Cerebellar nuclear complex (tissue), 1 donor: Measurements from ENCODE around the gene TBC1D5.

Experiments used
- DNase-seq, 2 experiments: peaks; one replicate each; lab custom pipeline; 2025; lab: John Stamatoyannopoulos, UW

TBC1D5 gene

GRCh38 chr3:17162116-17162515 is 580.3 kb downstream of the TBC1D5 start:
- DNase-seq: peak in 1 of 2 experiments; percentile 6

DNA sequence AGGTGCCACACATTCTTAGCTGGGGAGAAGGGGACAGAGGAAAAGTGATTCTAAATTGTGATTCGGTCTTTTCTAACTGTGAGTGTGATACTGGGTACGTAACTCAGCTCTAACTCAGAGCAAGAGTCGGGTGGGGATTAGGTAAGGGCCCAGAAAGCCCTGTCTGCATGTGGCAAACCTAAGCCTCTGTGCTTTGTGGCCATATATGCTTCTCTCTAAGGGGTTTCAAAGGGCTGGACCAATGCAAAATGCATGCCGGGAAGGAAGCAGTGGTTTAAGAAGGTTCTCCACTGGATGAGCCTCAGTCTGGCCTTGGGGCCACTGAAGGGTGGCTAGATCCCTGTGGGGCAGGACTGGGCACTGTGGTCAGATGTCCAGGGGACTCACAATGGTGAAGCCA is 581.8 kb downstream of the TBC1D5 start:
- no peak for DNase-seq

DNA sequence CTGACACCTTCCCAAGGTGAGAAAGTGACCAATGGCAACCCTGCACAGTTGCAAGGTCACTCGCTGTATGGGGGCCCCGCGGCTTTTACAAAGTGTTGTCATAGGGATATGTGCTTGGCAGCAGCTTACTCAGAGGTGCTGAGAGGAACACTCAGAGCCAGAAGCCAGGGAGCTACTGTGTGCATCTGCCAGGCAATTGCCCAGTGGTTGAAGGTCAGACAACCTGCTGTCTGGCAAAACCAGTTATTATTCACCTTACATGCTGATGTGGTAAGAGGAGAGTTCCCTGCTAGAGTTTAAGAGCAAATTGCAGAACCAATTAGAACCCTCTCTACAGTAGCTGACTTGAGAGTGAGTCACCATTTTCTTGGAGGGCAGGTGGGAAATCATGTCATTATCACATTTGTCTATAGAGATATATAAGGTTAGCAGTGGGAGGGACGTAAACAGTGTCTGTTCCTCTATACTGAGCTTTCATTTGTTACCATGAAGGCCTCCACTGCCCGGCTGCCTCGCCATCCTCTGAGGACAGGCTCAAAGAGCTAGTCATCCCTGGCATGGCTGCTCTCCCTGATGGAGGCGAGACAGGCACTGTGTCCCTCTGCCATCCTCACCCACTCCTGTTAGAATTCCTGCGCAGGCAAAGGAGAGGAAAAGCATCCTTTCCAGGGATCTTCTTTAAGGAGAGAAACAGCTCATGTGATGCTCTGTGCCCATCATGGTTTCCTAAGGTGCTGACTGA is 583.3 kb downstream of the TBC1D5 start:
- no peak for DNase-seq

DNA sequence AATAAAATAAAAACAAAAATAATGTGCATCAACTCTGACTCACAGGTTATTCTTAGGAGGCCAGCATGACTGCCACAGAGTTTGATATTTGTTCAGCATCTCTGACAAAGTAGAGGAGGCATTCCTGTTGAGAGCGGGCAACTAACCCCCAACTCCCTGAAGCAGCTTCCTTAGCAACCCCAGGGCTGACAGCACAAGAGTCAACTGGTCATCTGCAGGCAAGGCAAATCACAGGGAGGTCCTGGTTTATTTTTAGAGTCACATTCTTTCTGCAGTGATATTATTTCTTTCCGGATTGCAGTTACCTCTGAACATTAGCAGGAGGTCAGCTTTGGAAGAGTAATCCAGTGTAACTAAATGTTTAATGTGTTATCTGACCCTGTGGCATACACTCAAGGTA is 584.7 kb downstream of the TBC1D5 start:
- DNase-seq: no peak

- no peak for DNase-seq
These were observed 585.6 kb downstream of the TBC1D5 start for GRCh38 chr3:17156864-17157263.

GRCh38 chr3:17155951-17156350 is 586.5 kb downstream of the TBC1D5 start:
- DNase-seq: no peak

GRCh38 chr3:17154941-17155340 is 587.5 kb downstream of the TBC1D5 start:
- no peak for DNase-seq

DNA sequence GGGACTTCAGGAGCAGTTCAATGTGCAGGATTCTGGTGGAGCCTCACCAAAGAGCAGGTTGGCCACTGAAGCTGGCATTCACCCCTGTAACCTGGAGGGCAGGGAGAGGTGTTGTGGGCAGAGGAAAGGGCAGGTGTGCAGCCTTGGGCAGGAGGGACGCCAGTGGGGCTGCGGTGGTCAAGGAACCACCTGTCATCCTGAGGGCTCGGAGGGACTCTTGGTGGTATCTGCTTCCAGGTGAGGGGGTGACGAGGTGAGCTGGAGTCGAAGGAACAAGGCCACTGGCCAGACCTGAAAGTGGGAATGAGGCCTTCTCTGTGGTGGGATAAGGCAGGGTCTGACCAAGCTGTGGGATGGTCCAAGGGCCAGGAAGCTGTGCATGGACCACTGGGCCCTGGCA is 588.2 kb downstream of the TBC1D5 start:
- no peak for DNase-seq

- DNase-seq: no peak
These were observed 589.2 kb downstream of the TBC1D5 start for GRCh38 chr3:17153209-17153608.

DNA sequence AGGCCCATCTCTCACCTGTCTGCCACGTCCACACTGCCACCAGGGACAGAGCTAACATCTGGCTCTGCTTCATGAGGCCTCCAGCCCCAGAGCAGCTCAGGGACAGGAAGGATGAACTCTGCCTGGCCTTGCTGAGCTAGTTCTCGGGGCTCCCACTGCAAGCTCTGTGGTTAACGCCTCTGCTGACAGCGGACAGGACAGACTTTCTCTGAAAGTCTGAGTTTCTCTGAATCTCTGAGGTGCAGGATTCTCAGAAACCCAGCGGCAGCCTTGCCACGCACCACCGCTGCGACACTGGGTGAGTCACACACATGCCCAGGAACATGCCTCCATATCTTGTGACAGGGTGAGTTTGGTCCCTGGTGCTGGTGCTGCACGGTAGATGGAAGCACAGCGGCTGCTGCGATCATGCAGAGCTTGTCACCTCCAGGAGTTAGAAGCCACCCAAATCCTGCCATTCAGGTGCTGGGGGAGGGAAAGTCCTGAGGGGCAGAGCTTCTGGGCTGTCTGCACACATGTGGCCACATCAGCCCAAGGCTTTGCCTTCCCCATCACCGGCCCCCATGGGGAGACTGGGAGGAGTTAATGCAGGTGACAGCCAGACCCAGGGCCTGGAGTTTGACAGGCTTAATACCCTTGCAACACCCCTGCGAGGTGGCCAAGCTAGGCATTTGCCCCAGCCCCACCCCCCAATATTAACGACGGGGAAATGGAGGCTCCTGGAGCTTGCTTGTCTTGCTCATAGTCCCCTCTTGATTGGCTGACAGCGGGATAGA is 590.6 kb downstream of the TBC1D5 start:
- no peak for DNase-seq

DNA sequence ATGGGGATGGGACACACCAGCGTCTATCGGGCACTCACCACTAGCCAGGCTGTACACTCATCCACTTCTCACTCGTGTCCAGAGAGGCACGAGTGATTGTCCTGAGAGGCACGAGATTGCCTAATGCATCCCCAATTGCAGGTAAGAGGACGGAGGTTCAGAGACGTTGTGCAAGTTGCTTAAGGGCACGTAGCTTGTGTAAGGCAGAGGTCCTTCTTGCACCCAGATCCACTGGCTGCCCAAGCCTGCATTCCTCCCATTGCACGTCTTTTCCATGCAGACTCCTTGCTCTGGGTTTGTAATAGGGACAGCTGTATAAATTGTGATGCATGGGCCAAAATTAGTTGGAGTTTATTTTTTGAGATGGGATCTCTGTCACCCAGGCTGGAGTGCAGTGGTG is 593.4 kb downstream of the TBC1D5 start:
- DNase-seq: no peak

- DNase-seq: no peak
These were observed 597.8 kb downstream of the TBC1D5 start for GRCh38 chr3:17144665-17144993.

GRCh38 chr3:17143893-17144664 is 598.4 kb downstream of the TBC1D5 start:
- DNase-seq: no peak

GRCh38 chr3:17142516-17142915 is 599.9 kb downstream of the TBC1D5 start:
- DNase-seq: no peak

GRCh38 chr3:17141699-17142098 is 600.7 kb downstream of the TBC1D5 start:
- DNase-seq: no peak

DNA sequence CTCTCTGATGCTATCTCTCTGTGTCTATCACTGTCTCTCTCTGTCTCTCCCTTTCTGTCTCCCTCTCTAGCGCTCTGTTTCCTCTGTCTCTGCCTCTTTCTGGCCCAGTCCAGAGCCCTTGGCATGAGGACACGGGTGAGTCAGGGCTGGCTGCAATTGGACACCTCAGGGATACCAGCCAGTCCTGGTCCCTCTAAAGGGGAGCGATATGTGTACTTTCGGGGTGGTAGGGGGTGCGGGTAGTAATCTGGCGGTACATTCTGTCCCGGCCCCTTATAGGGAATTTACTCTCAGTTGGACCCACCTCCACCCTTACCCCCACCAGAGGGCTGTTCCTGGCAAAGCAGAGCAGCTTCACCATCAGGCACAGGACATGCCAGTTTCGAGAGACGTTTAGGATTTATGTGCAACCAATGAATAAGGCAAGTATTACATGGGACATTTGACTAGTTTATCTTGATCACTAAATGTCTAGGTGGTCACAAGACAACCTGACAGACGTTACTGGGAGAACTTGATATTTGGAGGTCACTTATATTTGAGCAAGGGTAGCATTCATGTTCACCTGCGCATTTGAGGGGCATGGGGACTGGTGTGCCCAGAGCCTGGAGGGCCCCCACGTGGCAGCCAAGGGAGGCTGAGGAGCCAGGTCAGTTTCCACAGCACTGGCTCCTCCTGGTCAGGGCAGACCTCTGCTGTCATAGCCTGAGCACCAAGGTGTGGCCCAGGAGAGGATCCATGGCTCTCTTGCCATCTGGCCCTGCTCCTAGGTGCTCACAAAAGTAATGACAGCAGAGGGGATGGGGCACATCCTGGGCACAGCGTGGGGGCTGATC is 601.5 kb downstream of the TBC1D5 start:
- DNase-seq: peak in 1 of 2 experiments; percentile 33

DNA sequence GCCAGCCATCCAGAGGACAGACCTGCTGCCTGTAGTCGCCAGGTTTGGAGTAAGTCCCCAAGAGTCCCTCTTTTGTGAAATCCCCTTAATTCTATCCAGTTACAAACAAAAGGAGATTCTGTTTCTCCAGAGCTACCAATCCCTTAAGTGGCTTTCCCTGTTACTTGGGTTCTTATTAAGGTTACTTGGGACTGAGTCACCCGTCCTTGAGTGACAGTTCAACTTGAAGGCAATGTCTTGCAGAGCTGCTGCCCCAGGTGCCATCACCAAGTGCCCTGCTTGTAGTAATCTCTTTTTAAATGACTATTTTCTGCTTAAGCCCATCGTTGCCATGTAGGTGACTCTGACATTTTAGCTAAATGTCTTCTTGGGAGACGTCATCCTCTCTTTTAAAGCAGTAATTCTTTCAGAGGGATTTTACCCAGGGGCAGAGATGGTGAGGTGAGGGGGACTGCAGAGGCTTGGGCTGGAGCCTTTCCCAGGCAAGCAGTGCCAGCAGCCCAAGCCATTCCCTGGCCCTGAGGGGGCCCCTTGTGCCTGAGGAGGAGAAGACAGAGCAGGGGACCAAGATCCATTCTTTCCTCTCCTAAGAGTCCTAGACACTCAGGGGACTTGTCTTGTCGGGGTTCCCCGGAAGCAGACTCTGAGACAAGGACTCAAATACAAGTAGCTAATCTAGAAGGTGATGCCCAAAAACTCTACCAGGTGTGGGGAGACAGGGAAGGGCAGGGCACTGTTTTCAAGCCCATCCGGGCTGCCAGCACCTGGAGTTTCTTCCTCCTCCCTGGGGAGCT is 604.0 kb downstream of the TBC1D5 start:
- DNase-seq: no peak

DNA sequence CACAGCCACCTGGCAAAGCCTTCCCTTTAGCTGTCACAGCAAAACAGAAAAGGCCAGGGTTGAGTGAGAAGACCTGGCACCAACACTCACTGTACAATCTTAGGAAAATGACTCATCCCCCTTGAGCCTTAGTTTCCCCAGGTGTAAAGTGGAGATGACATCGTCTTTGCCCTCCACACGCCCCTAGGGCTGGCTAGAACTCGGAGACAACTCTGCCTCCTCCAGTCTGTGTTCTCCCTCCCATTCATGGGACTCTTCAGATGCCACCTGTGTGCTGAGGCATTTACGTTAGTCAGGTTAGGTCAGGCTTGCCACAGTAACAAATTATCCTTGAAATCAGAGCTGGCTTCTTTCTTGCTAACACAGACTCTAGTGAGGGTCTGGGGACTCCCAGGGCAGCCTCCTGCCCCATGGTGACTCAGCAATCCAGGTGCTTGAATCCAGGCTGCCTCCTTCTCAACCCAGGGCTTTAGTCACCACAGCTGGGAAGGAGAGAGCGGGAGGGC is 605.1 kb downstream of the TBC1D5 start:
- DNase-seq: no peak

GRCh38 chr3:17136136-17136721 is 606.2 kb downstream of the TBC1D5 start:
- peak; percentile 66 to 81 for DNase-seq

- no peak for DNase-seq
These were observed 606.7 kb downstream of the TBC1D5 start for GRCh38 chr3:17135696-17136095.
